ENCODE measurements around the gene RBP7.

DNA sequence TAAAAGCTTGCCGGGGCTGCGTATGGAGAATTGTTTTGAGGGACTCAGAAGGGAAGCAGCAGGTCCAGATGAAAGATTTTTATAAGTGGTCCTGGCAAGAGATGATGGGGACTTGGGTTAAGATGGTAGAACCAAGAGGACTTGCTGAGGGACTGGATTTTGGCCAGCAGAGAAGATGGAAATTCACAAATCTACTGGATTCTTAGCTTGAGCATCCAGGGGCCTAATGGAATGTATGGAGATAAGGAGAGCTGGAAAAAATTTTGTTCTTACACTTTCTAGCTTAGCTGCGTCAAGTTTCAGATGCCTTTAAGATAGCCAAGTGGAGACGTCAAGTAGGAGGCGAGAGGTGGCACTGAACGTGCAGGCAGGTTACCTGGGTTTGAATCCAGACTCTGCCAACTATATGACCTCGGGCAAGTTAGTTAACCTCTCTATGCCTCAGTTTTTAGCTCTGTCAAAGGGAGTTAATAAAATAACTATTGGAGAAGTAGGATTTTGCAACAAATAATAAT lies 3.4 kb upstream of the RBP7 start:
- TF ChIP-seq, protein P1, sequence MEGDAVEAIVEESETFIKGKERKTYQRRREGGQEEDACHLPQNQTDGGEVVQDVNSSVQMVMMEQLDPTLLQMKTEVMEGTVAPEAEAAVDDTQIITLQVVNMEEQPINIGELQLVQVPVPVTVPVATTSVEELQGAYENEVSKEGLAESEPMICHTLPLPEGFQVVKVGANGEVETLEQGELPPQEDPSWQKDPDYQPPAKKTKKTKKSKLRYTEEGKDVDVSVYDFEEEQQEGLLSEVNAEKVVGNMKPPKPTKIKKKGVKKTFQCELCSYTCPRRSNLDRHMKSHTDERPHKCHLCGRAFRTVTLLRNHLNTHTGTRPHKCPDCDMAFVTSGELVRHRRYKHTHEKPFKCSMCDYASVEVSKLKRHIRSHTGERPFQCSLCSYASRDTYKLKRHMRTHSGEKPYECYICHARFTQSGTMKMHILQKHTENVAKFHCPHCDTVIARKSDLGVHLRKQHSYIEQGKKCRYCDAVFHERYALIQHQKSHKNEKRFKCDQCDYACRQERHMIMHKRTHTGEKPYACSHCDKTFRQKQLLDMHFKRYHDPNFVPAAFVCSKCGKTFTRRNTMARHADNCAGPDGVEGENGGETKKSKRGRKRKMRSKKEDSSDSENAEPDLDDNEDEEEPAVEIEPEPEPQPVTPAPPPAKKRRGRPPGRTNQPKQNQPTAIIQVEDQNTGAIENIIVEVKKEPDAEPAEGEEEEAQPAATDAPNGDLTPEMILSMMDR (IDR thresholded peaks at IDR 0.05) = no peak
- TF ChIP-seq POLR2A (IDR thresholded peaks at IDR 0.05) (no peak), POLR2AphosphoS5 (IDR thresholded peaks at IDR 0.05) (no peak)

Data from suprapubic skin (tissue), 4 donors.